CD4-positive, alpha-beta memory T cell (primary cell): ENCODE measurements around the gene POLA2. TPM values are rescaled to one million over a fixed set of nuclear protein-coding genes. Genes with fewer than 3 reads are reported as not detected.

Experiments used
- CTCF ChIA-PET: fragments of 350-600 bp; sonication (Branson Sonifier 250); formaldehyde crosslinking; loops from one replicate; lab custom pipeline; 2021; ENCODE audit warnings: inconsistent platforms; ENCODE audit not compliant: partially characterized antibody; lab: Charles Lee
- POLR2A ChIA-PET: fragments of 350-600 bp; sonication (Branson Sonifier 250); formaldehyde crosslinking; loops from one replicate; lab custom pipeline; 2021; ENCODE audit not compliant: partially characterized antibody; lab: Charles Lee
- DNase-seq, 5 donors: peaks; one replicate each; pipeline versions ENCODE4 v3.0.0 to v3.0.0-alpha.2; 2020 to 2022; ENCODE audit warnings: mixed read lengths in 1 of 5
- H3K27ac ChIP-seq: one replicate; pipeline ENCODE4 v1.7.0; 2013; ENCODE audit warnings: low read depth, low read length
- H3K27me3 ChIP-seq: 2 replicates; pipeline ENCODE4 v1.7.0; 2013; ENCODE audit warnings: mild to moderate bottlenecking, low read length, moderate library complexity; ENCODE audit not compliant: insufficient read depth
- H3K36me3 ChIP-seq: 2 replicates; pipeline ENCODE4 v1.7.0; 2013; ENCODE audit warnings: mild to moderate bottlenecking, low read length, moderate library complexity; ENCODE audit not compliant: insufficient read depth
- H3K4me1 ChIP-seq: 2 replicates; pipeline ENCODE4 v1.7.0; 2013; ENCODE audit warnings: mild to moderate bottlenecking, low read length, moderate library complexity; ENCODE audit not compliant: insufficient read depth
- H3K4me3 ChIP-seq, 2 donors: one replicate each; pipeline ENCODE4 v1.7.0; 2013; ENCODE audit warnings: low read length in 2 of 2, mild to moderate bottlenecking in 1 of 2
- H3K9me3 ChIP-seq, 2 donors: one replicate each; pipeline ENCODE4 v1.7.0; 2013; ENCODE audit warnings: low read length in 2 of 2, control low read depth in 1 of 2; ENCODE audit not compliant: control insufficient read depth in 1 of 2
- H3K27ac Mint-ChIP-seq, 7 donors: one replicate each; pipeline ENCODE4 v1.8.0; 2020 to 2021; ENCODE audit warnings: mixed read lengths in 7 of 7, mild to moderate bottlenecking in 6 of 7, inconsistent platforms in 3 of 7, moderate library complexity in 3 of 7
- H3K27me3 Mint-ChIP-seq, 2 donors: one replicate each; pipeline ENCODE4 v1.8.0; 2020 to 2021; ENCODE audit warnings: mixed read lengths in 2 of 2
- H3K36me3 Mint-ChIP-seq, 2 donors: one replicate each; pipeline ENCODE4 v1.8.0; 2020 to 2021; ENCODE audit warnings: mixed read lengths in 2 of 2, inconsistent platforms in 1 of 2, mild to moderate bottlenecking in 1 of 2
- H3K4me1 Mint-ChIP-seq, 4 donors: one replicate each; pipeline ENCODE4 v1.8.0; 2020 to 2021; ENCODE audit warnings: mixed read lengths in 4 of 4, mild to moderate bottlenecking in 1 of 4
- H3K4me3 Mint-ChIP-seq, 8 donors: one replicate each; pipeline ENCODE4 v1.8.0; 2020 to 2021; ENCODE audit warnings: mixed read lengths in 8 of 8, mild to moderate bottlenecking in 7 of 8, moderate library complexity in 6 of 8, inconsistent platforms in 3 of 8
- H3K9me3 Mint-ChIP-seq, 8 donors: one replicate each; pipeline ENCODE4 v1.8.0; 2020 to 2021; ENCODE audit warnings: mixed read lengths in 8 of 8, mild to moderate bottlenecking in 5 of 8, inconsistent platforms in 3 of 8, moderate library complexity in 1 of 8
- intact Hi-C: fragments of 100-400 bp; cut with micrococcal nuclease; formaldehyde crosslinking; loops from one replicate; pipeline ENCODE4 v1.15.1; 2023
- polyA plus RNA-seq, 2 donors: library from polyadenylated mRNA; unstranded; fragments of 300-500 nt; fragmentation: Illumina TruSeq; gene quantifications; one replicate each; pipeline ENCODE4 v1.2.3, GENCODE V29; 2021
- total RNA-seq, 2 experiments: library from RNA; stranded (reverse); gene quantifications; one replicate each; pipeline ENCODE4 v1.2.3, GENCODE V29; 2021

The POLA2 gene
- total and polyA plus RNA-seq, 4 experiments from 2014 or later: 7.8 to 27.3 (median 20.1) TPM

GRCh38 chr11:65334696-65335295 lies 73.0 kb downstream of the POLA2 start:
- H3K9me3 Mint-ChIP-seq: peaks cover 0 to 2% (median 0%) of the 10 kb centered on the region in 8 donors
- peaks cover 29 to 45% (median 36%) of the 10 kb centered on the region in 4 donors for H3K4me1 Mint-ChIP-seq

GRCh38 chr11:65338676-65339075 lies 76.9 kb downstream of the POLA2 start:
- Mint-ChIP-seq H3K36me3 (peaks cover 27 to 62% of the 10 kb centered on the region in 2 donors), H3K4me3 (peak overlapping the region in 4 of 8 donors; percentile 1 to 61 (median 39)), H3K9me3 (peaks cover 0 to 2% (median 0%) of the 10 kb centered on the region in 8 donors), H3K4me1 (peaks cover 30 to 51% (median 38%) of the 10 kb centered on the region in 4 donors), H3K27me3 (no peaks in the 10 kb centered on the region), H3K27ac (peak overlapping the region in 4 of 7 donors; percentile 6 to 65 (median 32))
- CTCF ChIA-PET: interaction anchor here (1.0 to 3.1 kb wide), 4 partner anchors 9 to 113 kb away, joined by 3 to 16 read pairs (median 4); no protein-coding TSS in a partner anchor
- Histone ChIP-seq H3K27me3 (no peaks in the 10 kb centered on the region), H3K27ac (no peak overlapping the region), H3K4me1 (peaks cover 32% of the 10 kb centered on the region), H3K4me3 (no peak overlapping the region), H3K36me3 (peaks cover 42% of the 10 kb centered on the region), H3K9me3 (no peaks in the 10 kb centered on the region)
- POLR2A ChIA-PET: interaction anchor here (1.4 kb wide), 1 partner anchor 160 kb away, joined by 3 read pairs; the partner anchor contains the start of gene MALAT1
- no peak for DNase-seq
- intact Hi-C loops: no loop called here

More at GRCh38 chr11:65334696-65335295, 73.0 kb downstream of the POLA2 start:
- Histone ChIP-seq H3K36me3 (peaks cover 8% of the 10 kb centered on the region), H3K4me3 (peak overlapping the region; percentile 55 to 84), H3K4me1 (peaks cover 34% of the 10 kb centered on the region), H3K27me3 (no peaks in the 10 kb centered on the region), H3K27ac (peak overlapping the region; percentile 86), H3K9me3 (no peaks in the 10 kb centered on the region)
- Mint-ChIP-seq H3K27ac (peak overlapping the region; percentile 80 to 96 (median 93)), H3K36me3 (peaks cover 7 to 34% of the 10 kb centered on the region in 2 donors), H3K27me3 (no peaks in the 10 kb centered on the region), H3K4me3 (peak overlapping the region; percentile 90 to 99 (median 96))
- ChIA-PET CTCF (interaction anchor here (0.6 to 8.2 kb wide), 8 partner anchors 8 to 887 kb away, joined by 3 to 170 read pairs (median 4); partner anchors contain the start of gene CDC42EP2), POLR2A (interaction anchor here (0.7 to 5.5 kb wide), 8 partner anchors 14 to 171 kb away, joined by 3 to 31 read pairs (median 4); partner anchors contain the start of genes NEAT1 and POLA2)
- intact Hi-C loops: loop anchor here (2.0 to 5.0 kb wide), 3 partner anchors 20 to 222 kb away; partner anchors contain the start of genes TIGD3 and TM7SF2
- DNase-seq: no peak

GRCh38 chr11:65340226-65340625 lies 78.5 kb downstream of the POLA2 start:
- intact Hi-C loops: no loop called here
- H3K27ac ChIP-seq: no peak overlapping the region
- peaks cover 23% of the 10 kb centered on the region for H3K4me1 ChIP-seq
- no peaks in the 10 kb centered on the region for H3K27me3 ChIP-seq
- ChIA-PET POLR2A (no interaction called here), CTCF (interaction anchor here (3.1 kb wide), 1 partner anchor 10 kb away, joined by 16 read pairs; no protein-coding TSS in a partner anchor)
- no peak for DNase-seq
- H3K4me3 Mint-ChIP-seq: no peak overlapping the region
- H3K4me1 Mint-ChIP-seq: peaks cover 22 to 40% (median 26%) of the 10 kb centered on the region in 4 donors
- no peaks in the 10 kb centered on the region for H3K9me3 Mint-ChIP-seq
- no peak overlapping the region for H3K4me3 ChIP-seq
- H3K27ac Mint-ChIP-seq: peak overlapping the region in 3 of 7 donors; percentile 25 to 63 (median 40)
- H3K36me3 Mint-ChIP-seq: peaks cover 40 to 66% of the 10 kb centered on the region in 2 donors
- peaks cover 57% of the 10 kb centered on the region for H3K36me3 ChIP-seq
- H3K9me3 ChIP-seq: no peaks in the 10 kb centered on the region
- H3K27me3 Mint-ChIP-seq: no peaks in the 10 kb centered on the region

GRCh38 chr11:65341856-65342255 lies 80.1 kb downstream of the POLA2 start:
- intact Hi-C loops: no loop called here
- CTCF ChIA-PET: interaction anchor here (1.2 to 2.4 kb wide), 4 partner anchors 8 to 27 kb away, joined by 4 to 6 read pairs (median 6); partner anchors contain the start of genes CDC42EP2 and DPF2
- Mint-ChIP-seq H3K27ac (no peak overlapping the region), H3K4me1 (peaks cover 18 to 33% (median 22%) of the 10 kb centered on the region in 4 donors), H3K27me3 (no peaks in the 10 kb centered on the region), H3K9me3 (no peaks in the 10 kb centered on the region), H3K4me3 (no peak overlapping the region), H3K36me3 (peaks cover 51 to 75% of the 10 kb centered on the region in 2 donors)
- no peaks in the 10 kb centered on the region for H3K27me3 ChIP-seq
- peaks cover 73% of the 10 kb centered on the region for H3K36me3 ChIP-seq
- H3K9me3 ChIP-seq: no peaks in the 10 kb centered on the region
- POLR2A ChIA-PET: interaction anchor here (0.6 to 1.3 kb wide), 2 partner anchors 27 to 136 kb away, joined by 3 to 5 read pairs; no protein-coding TSS in a partner anchor
- H3K4me1 ChIP-seq: peaks cover 17% of the 10 kb centered on the region
- H3K27ac ChIP-seq: no peak overlapping the region
- DNase-seq: no peak
- no peak overlapping the region for H3K4me3 ChIP-seq

Other genes with a start within 250 kb of the POLA2 start
- 10 to 100 TPM; 30.6 to 32.3 TPM for gene ARL2, start 247.8 kb upstream of the POLA2 start, total RNA-seq
- gene ARL2, start 247.8 kb upstream of the POLA2 start, polyA plus RNA-seq: 100 to 1,000 TPM in 1 of 2 donors, 10 to 100 TPM in 1; 83.5 to 114 TPM
- 10 to 100 TPM; 24.5 to 26.7 TPM for gene SNX15, start 234.5 kb upstream of the POLA2 start, total RNA-seq
- 10 to 100 TPM; 19.8 to 23.2 TPM for gene SNX15, start 234.5 kb upstream of the POLA2 start, polyA plus RNA-seq
- gene SAC3D1, start 220.8 kb upstream of the POLA2 start, total RNA-seq: 10 to 100 TPM in 1 of 2 experiments, 1 to 10 TPM in 1; 9.4 to 10.5 TPM
- gene SAC3D1, start 220.8 kb upstream of the POLA2 start, polyA plus RNA-seq: 10 to 100 TPM in 1 of 2 donors, 1 to 10 TPM in 1; 6.8 to 10.6 TPM
- gene NAALADL1, start 203.4 kb upstream of the POLA2 start, total RNA-seq: 10 to 100 TPM; 22.4 to 23.4 TPM
- 10 to 100 TPM; 16.6 to 27.0 TPM for gene NAALADL1, start 203.4 kb upstream of the POLA2 start, polyA plus RNA-seq
- gene CDCA5, start 177.9 kb upstream of the POLA2 start, total RNA-seq: under 1 TPM; 0.41 to 0.64 TPM
- gene CDCA5, start 177.9 kb upstream of the POLA2 start, polyA plus RNA-seq: under 1 TPM in 1 of 2 donors, not detected in 1; 0.41 TPM
- gene ZFPL1, start 177.7 kb upstream of the POLA2 start, total RNA-seq: 10 to 100 TPM; 48.6 to 51.9 TPM
- gene ZFPL1, start 177.7 kb upstream of the POLA2 start, polyA plus RNA-seq: 10 to 100 TPM; 28.7 to 31.0 TPM
- 100 to 1,000 TPM; 221 to 226 TPM for gene VPS51, start 165.7 kb upstream of the POLA2 start, total RNA-seq
- 100 to 1,000 TPM in 1 of 2 donors, 10 to 100 TPM in 1; 87.0 to 113 TPM for gene VPS51, start 165.7 kb upstream of the POLA2 start, polyA plus RNA-seq
- gene TM7SF2, start 150.1 kb upstream of the POLA2 start, total RNA-seq: 10 to 100 TPM; 22.4 to 27.2 TPM
- 10 to 100 TPM in 1 of 2 donors, 1 to 10 TPM in 1; 9.1 to 12.1 TPM for gene TM7SF2, start 150.1 kb upstream of the POLA2 start, polyA plus RNA-seq
- 10 to 100 TPM; 15.9 to 16.5 TPM for gene ZNHIT2, start 144.3 kb upstream of the POLA2 start, total RNA-seq
- 10 to 100 TPM; 13.1 to 22.5 TPM for gene ZNHIT2, start 144.3 kb upstream of the POLA2 start, polyA plus RNA-seq
- 1,000 to 10,000 TPM; 1,571 to 1,690 TPM for gene FAU, start 139.8 kb upstream of the POLA2 start, total RNA-seq
- 1,000 to 10,000 TPM in 1 of 2 donors, 100 to 1,000 TPM in 1; 913 to 1,018 TPM for gene FAU, start 139.8 kb upstream of the POLA2 start, polyA plus RNA-seq
- 10 to 100 TPM; 59.6 to 60.6 TPM for gene MRPL49, start 139.6 kb upstream of the POLA2 start, total RNA-seq
- 100 to 1,000 TPM in 1 of 2 donors, 10 to 100 TPM in 1; 81.1 to 118 TPM for gene MRPL49, start 139.6 kb upstream of the POLA2 start, polyA plus RNA-seq
- gene SYVN1, start 127.4 kb upstream of the POLA2 start, total RNA-seq: 10 to 100 TPM; 74.0 to 76.5 TPM
- 10 to 100 TPM in 1 of 2 donors, 1 to 10 TPM in 1; 2.8 to 17.0 TPM for gene SYVN1, start 127.4 kb upstream of the POLA2 start, polyA plus RNA-seq
- not detected for gene SPDYC, start 91.7 kb upstream of the POLA2 start, total RNA-seq
- not detected for gene SPDYC, start 91.7 kb upstream of the POLA2 start, polyA plus RNA-seq
- gene CAPN1, start 80.0 kb upstream of the POLA2 start, total RNA-seq: 100 to 1,000 TPM; 135 to 141 TPM
- 100 to 1,000 TPM; 115 to 127 TPM for gene CAPN1, start 80.0 kb upstream of the POLA2 start, polyA plus RNA-seq
- under 1 TPM; 0.55 to 0.67 TPM for gene CDC42EP2, start 52.9 kb downstream of the POLA2 start, total RNA-seq
- gene CDC42EP2, start 52.9 kb downstream of the POLA2 start, polyA plus RNA-seq: not detected
- gene DPF2, start 71.9 kb downstream of the POLA2 start, total RNA-seq: 100 to 1,000 TPM; 101 to 102 TPM
- gene DPF2, start 71.9 kb downstream of the POLA2 start, polyA plus RNA-seq: 10 to 100 TPM; 65.1 to 67.8 TPM
- gene TIGD3, start 92.8 kb downstream of the POLA2 start, total RNA-seq: 1 to 10 TPM in 1 of 2 experiments, under 1 TPM in 1; 0.96 to 1.1 TPM
- gene TIGD3, start 92.8 kb downstream of the POLA2 start, polyA plus RNA-seq: under 1 TPM in 1 of 2 donors, not detected in 1; 0.26 TPM
- gene SLC25A45, start 120.7 kb downstream of the POLA2 start, total RNA-seq: 10 to 100 TPM; 17.0 to 24.2 TPM
- gene SLC25A45, start 120.7 kb downstream of the POLA2 start, polyA plus RNA-seq: 10 to 100 TPM in 1 of 2 donors, 1 to 10 TPM in 1; 7.2 to 15.0 TPM
- gene FRMD8, start 124.7 kb downstream of the POLA2 start, total RNA-seq: 10 to 100 TPM; 69.1 to 71.2 TPM
- gene FRMD8, start 124.7 kb downstream of the POLA2 start, polyA plus RNA-seq: 10 to 100 TPM; 44.1 to 55.6 TPM
- gene NEAT1, start 160.8 kb downstream of the POLA2 start, total RNA-seq: 100 to 1,000 TPM; 685 to 687 TPM
- gene NEAT1, start 160.8 kb downstream of the POLA2 start, polyA plus RNA-seq: 1 to 10 TPM; 2.3 to 4.0 TPM
- gene MALAT1, start 237.1 kb downstream of the POLA2 start, total RNA-seq: over 10,000 TPM; 29,058 to 29,932 TPM
- gene MALAT1, start 237.1 kb downstream of the POLA2 start, polyA plus RNA-seq: 1,000 to 10,000 TPM; 2,969 to 3,488 TPM